GM12874 (cell line): ENCODE results near the gene HSPA2.

Experiments
- CTCF ChIP-seq: IDR thresholded peaks from 2 replicates; pipeline ENCODE4 v1.5.1; 2011; ENCODE audit warnings: low read depth, mild to moderate bottlenecking, control low read depth, low read length, moderate library complexity; ENCODE audit not compliant: insufficient read depth

HSPA2 gene

GRCh38 chr14:64572386-64573104, 32.0 kb downstream of the HSPA2 start:
- no peak for TF ChIP-seq CTCF

- no peak for TF ChIP-seq CTCF
These were observed 32.6 kb downstream of the HSPA2 start for GRCh38 chr14:64573109-64573508.

GRCh38 chr14:64574371-64575107, 34.0 kb downstream of the HSPA2 start:
- no peak for TF ChIP-seq CTCF

GRCh38 chr14:64577211-64577610, 36.7 kb downstream of the HSPA2 start:
- TF ChIP-seq CTCF: no peak

GRCh38 chr14:64580467-64580866, 39.9 kb downstream of the HSPA2 start:
- TF ChIP-seq CTCF: no peak

- TF ChIP-seq CTCF: no peak
These were observed 40.8 kb downstream of the HSPA2 start for GRCh38 chr14:64581363-64581762.

GRCh38 chr14:64581817-64582216, 41.3 kb downstream of the HSPA2 start:
- no peak for TF ChIP-seq CTCF
